ENCODE data around the gene FOXC2.

DNA sequence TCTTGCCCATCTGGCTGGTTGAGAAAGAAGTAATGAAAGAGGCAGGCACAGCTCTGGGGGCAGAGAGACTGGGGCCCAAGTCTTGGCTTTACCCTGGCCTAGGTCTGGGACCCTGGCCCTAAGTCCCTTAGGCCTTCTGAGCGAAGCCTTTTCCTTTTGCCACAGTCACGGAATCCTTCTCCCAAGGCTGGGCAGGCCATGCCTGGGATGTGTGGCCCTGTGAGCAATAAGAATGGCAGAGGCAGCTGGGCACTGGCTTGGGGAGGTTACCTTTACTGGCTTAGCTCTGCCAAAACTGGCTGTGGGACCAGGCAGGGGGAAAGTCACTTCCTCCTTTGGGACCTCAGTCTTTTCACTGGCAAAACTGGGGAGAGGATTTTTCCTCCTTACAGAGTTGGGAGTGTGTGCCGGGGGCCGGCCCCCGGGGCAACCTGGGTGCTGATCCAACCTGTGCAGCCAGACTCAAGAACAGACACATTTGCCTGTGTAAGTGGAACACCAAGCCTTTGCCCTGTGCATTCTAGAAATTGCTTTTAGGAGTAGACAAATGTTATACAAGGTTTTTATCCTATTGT, 43.4 kb upstream of the FOXC2 start:
- no peak for TF ChIP-seq BHLHE40 (IDR thresholded peaks at IDR 0.05; ENCODE audit: borderline replicate concordance)
- TF ChIP-seq CTBP1 (IDR thresholded peaks at IDR 0.05; ENCODE audit: borderline replicate concordance), result no peak
- TF ChIP-seq SP1 (IDR thresholded peaks at IDR 0.05), result no peak
- no peak for TF ChIP-seq NFRKB (IDR thresholded peaks at IDR 0.05)
- TF ChIP-seq FOXM1 (IDR thresholded peaks at IDR 0.05; ENCODE audit: borderline replicate concordance), result no peak
- TF ChIP-seq, protein P1, sequence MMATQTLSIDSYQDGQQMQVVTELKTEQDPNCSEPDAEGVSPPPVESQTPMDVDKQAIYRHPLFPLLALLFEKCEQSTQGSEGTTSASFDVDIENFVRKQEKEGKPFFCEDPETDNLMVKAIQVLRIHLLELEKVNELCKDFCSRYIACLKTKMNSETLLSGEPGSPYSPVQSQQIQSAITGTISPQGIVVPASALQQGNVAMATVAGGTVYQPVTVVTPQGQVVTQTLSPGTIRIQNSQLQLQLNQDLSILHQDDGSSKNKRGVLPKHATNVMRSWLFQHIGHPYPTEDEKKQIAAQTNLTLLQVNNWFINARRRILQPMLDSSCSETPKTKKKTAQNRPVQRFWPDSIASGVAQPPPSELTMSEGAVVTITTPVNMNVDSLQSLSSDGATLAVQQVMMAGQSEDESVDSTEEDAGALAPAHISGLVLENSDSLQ (IDR thresholded peaks at IDR 0.05), result no peak
- TF ChIP-seq FOXA1 (IDR thresholded peaks at IDR 0.05), result no peak
- TF ChIP-seq FOXK2 (IDR thresholded peaks at IDR 0.05), result no peak
- TF ChIP-seq L3MBTL2 (conservative IDR thresholded peaks at IDR 0.05), result no peak

All from HEK293T (cell line).